Small intestine (tissue), 7 donors: ENCODE results near the gene CDADC1. TPM values are rescaled to one million over a fixed set of nuclear protein-coding genes. Genes with fewer than 3 reads are reported as not detected.

ENCODE experiments used
- DNase-seq, 2 donors: peaks; one replicate each; pipeline versions ENCODE4 v3.0.0 to v3.0.0-alpha.2; 2013
- FAIRE-seq: peaks from 2 replicates; lab custom pipeline; 2012; peaks lifted over from hg19 to GRCh38; lab: Jason Lieb, UNC
- H3K27ac ChIP-seq, 3 donors: one replicate each; pipeline ENCODE4 v1.5.1; 2013; ENCODE audit warnings: low read length in 2 of 3, mild to moderate bottlenecking in 2 of 3, control low read depth in 1 of 3, inconsistent platforms in 1 of 3, low read depth in 1 of 3, moderate library complexity in 1 of 3
- H3K27me3 ChIP-seq, 3 donors: one replicate each; pipeline ENCODE4 v1.6.1; 2013; ENCODE audit warnings: low read length in 3 of 3, inconsistent platforms in 1 of 3; ENCODE audit not compliant: control insufficient read depth in 3 of 3, insufficient read depth in 3 of 3
- H3K36me3 ChIP-seq, 3 donors: one replicate each; pipeline ENCODE4 v1.6.1; 2013; ENCODE audit warnings: low read length in 3 of 3, inconsistent platforms in 1 of 3, low read depth in 1 of 3, mild to moderate bottlenecking in 1 of 3, moderate library complexity in 1 of 3; ENCODE audit not compliant: control insufficient read depth in 3 of 3, insufficient read depth in 2 of 3
- H3K4me1 ChIP-seq, 3 donors: one replicate each; pipeline ENCODE4 v1.6.1; 2013; ENCODE audit warnings: low read length in 2 of 3, inconsistent platforms in 1 of 3, low read depth in 1 of 3, mild to moderate bottlenecking in 1 of 3, moderate library complexity in 1 of 3; ENCODE audit not compliant: control insufficient read depth in 3 of 3, insufficient read depth in 2 of 3
- H3K4me3 ChIP-seq, 3 donors: one replicate each; pipeline ENCODE4 v1.5.1; 2013; ENCODE audit warnings: low read length in 3 of 3, control low read depth in 1 of 3, inconsistent platforms in 1 of 3, low read depth in 1 of 3, mild to moderate bottlenecking in 1 of 3, moderate library complexity in 1 of 3
- H3K9me3 ChIP-seq, 2 donors: one replicate each; pipeline ENCODE4 v1.6.1; 2013; ENCODE audit warnings: low read depth in 1 of 2, low read length in 1 of 2; ENCODE audit not compliant: control insufficient read depth in 2 of 2, insufficient read depth in 1 of 2
- WGBS, 3 donors: extraction: QIAGEN DNeasy Blood & Tissue Kit; methylation state at CpG; one replicate each; pipeline ENCODE4 v1.1.7; 2013; 5-methylcytosine and 5-hydroxymethylcytosine counted together
- polyA plus RNA-seq, 4 donors: library from polyadenylated mRNA; stranded (reverse) in 3 of 4; unstranded in 1 of 4; fragments of 200-250 nt in 3 of 4; fragments of 120-200 nt in 1 of 4; gene quantifications; one replicate each; pipeline versions ENCODE4 v1.2.1 to v1.2.3, GENCODE V29; 2013
- donor health status: healthy with polysubstance abuse.
- donor health status: control.
- donor health status: control.
- donor health status: Bipolar disorder and iron deficiency.
- donor health status: healthy.

The CDADC1 gene
- polyA plus RNA-seq, 4 donors: 3.2 to 8.8 (median 3.8) TPM

DNA sequence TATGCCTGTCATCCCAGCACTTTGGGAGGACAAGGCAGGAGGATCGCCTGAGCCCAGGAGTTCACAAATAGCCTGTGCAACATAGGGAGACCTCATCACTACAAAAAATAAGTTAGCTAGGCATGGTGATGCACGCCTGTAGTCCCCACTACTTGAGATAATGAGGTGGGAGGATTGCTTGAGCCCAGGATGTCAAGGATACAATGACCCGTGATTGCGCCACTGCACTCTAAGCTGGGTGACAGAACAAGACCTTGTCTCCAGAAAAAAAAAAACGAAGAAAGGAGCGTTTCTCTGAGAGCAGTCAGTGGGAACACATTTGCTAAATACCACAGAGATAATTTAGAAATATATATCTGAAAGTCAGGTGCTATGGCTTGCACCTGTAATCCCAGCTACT is 11.9 kb downstream of the CDADC1 start:
- H3K4me1 ChIP-seq: peaks cover 0 to 4% (median 0%) of the 10 kb centered on the region in 3 donors
- H3K27ac ChIP-seq: no peak overlapping the region
- no peak overlapping the region for H3K4me3 ChIP-seq
- no peaks in the 10 kb centered on the region for H3K9me3 ChIP-seq
- DNase-seq (no peak), FAIRE-seq (no peak)
- peaks cover 6 to 23% (median 14%) of the 10 kb centered on the region in 3 donors for H3K36me3 ChIP-seq
- no peaks in the 10 kb centered on the region for H3K27me3 ChIP-seq
- WGBS, 3 donors: 94 to 96% (median 95%) methylated on average over 6 of the region's 6 CpGs

DNA sequence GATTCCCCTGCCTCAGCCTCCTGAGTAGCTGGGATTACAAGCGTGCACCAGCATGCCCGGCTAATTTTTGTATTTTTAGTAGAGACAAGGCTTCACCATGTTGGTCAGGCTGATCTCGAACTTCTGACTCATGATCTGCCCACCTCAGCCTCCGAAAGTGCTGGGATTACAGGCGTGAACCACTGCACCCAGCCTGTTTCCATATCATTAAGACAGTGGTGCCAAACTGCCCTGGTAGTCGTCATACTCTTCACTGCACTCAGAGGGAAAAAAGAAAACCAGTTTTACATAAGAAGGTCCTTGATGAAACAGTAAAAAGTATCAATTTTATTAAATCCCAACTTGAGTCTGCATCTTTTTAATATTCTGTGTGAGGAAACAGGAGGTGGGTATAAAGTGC is 14.9 kb downstream of the CDADC1 start:
- Histone ChIP-seq H3K4me3 (no peak overlapping the region), H3K27ac (no peak overlapping the region), H3K9me3 (no peaks in the 10 kb centered on the region), H3K27me3 (no peaks in the 10 kb centered on the region), H3K4me1 (no peaks in the 10 kb centered on the region), H3K36me3 (peaks cover 2 to 16% (median 12%) of the 10 kb centered on the region in 3 donors)
- DNase-seq (no peak), FAIRE-seq (no peak)
- 89 to 93% (median 90%) methylated on average over 6 of the region's 6 CpGs for WGBS, 3 donors

DNA sequence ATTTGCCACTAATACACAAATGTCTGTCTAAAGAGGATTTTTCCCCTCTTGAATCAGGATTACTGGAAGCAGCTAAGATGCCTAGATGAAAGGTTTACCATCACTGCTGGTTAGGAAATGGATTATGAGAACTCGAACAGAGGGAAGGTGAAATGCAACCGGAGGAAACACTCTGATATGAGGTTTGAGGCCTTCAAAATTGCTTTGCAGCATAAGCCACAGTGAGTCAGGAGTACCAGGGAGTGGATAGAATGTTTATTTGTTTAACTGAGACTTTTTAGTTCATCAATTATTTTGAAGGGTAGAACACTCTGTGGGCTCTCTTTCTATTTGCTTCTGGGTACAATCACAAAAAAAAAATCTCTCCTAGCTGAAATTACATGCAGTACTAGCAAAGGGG is 18.1 kb downstream of the CDADC1 start:
- FAIRE-seq: no peak
- WGBS, 3 donors: 82 to 88% (median 84%) methylated on average over 2 of the region's 2 CpGs

GRCh38 chr13:49271264-49271663 is 23.5 kb downstream of the CDADC1 start:
- Histone ChIP-seq H3K4me3 (no peak overlapping the region), H3K27me3 (no peaks in the 10 kb centered on the region), H3K9me3 (no peaks in the 10 kb centered on the region), H3K4me1 (no peaks in the 10 kb centered on the region), H3K36me3 (peaks cover 2 to 6% (median 3%) of the 10 kb centered on the region in 3 donors), H3K27ac (no peak overlapping the region)
- DNase-seq (no peak), FAIRE-seq (no peak)
- WGBS, 3 donors: 33 to 42% (median 38%) methylated on average over 1 of the region's 1 CpG

More for the DNA sequence above, 18.1 kb downstream of the CDADC1 start:
- H3K4me3 ChIP-seq: no peak overlapping the region
- DNase-seq: no peak
- no peaks in the 10 kb centered on the region for H3K27me3 ChIP-seq
- no peaks in the 10 kb centered on the region for H3K4me1 ChIP-seq
- H3K36me3 ChIP-seq: peaks cover 0 to 12% (median 7%) of the 10 kb centered on the region in 3 donors
- no peaks in the 10 kb centered on the region for H3K9me3 ChIP-seq
- H3K27ac ChIP-seq: no peak overlapping the region

DNA sequence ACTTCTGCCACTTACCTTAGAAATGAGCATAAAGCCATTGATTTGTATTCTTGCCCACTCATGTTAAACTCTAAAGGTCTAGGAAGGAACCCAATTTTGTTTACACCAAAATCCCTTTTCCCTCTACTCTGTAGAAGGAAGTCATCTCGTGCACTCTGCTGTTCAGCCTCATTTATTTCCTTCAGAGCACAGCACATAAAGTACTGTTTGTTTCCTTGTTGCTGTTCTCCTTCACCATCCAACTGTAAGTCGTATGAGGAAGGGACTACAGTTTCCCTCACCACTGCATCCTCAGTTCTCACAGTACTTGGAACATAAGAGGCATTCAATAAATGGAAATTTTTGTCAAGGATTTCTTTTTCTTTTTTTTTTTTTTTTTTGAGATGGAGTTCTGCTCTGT is 24.6 kb downstream of the CDADC1 start:
- DNase-seq: no peak
- FAIRE-seq: no peak
- 41 to 53% (median 43%) methylated on average over 2 of the region's 2 CpGs for WGBS, 3 donors

DNA sequence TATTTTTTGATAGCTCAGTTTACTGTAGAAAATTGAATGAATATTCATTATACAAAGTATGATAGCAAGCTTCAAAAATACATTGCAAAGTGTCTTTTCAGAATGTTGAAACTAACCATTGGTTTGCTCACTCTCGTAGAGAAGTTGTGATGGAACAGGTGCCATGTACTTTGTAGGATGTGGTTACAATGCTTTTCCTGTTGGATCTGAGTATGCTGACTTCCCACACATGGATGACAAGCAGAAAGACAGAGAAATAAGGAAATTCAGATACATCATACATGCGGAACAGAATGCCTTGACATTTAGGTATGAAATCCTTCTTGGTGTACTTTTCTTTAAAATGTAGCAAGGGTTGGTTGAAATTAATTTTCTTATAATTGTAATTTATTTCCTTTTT is 30.5 kb downstream of the CDADC1 start:
- 84 to 98% (median 93%) methylated on average over 2 of the region's 2 CpGs for WGBS, 3 donors
- H3K36me3 ChIP-seq: peaks cover 2 to 9% (median 2%) of the 10 kb centered on the region in 3 donors
- H3K9me3 ChIP-seq: no peaks in the 10 kb centered on the region
- DNase-seq: no peak
- no peak overlapping the region for H3K27ac ChIP-seq
- no peak for FAIRE-seq
- no peaks in the 10 kb centered on the region for H3K27me3 ChIP-seq
- no peak overlapping the region for H3K4me3 ChIP-seq
- H3K4me1 ChIP-seq: no peaks in the 10 kb centered on the region

More for the DNA sequence above, 24.6 kb downstream of the CDADC1 start:
- no peaks in the 10 kb centered on the region for H3K27me3 ChIP-seq
- H3K4me1 ChIP-seq: no peaks in the 10 kb centered on the region
- H3K36me3 ChIP-seq: peaks cover 2 to 6% (median 3%) of the 10 kb centered on the region in 3 donors
- no peak overlapping the region for H3K27ac ChIP-seq
- no peaks in the 10 kb centered on the region for H3K9me3 ChIP-seq
- no peak overlapping the region for H3K4me3 ChIP-seq

GRCh38 chr13:49279112-49279511 is 31.4 kb downstream of the CDADC1 start:
- FAIRE-seq (no peak), DNase-seq (no peak)
- WGBS, 3 donors: 79 to 88% (median 87%) methylated on average over 5 of the region's 5 CpGs
- no peaks in the 10 kb centered on the region for H3K9me3 ChIP-seq
- no peaks in the 10 kb centered on the region for H3K27me3 ChIP-seq
- H3K4me3 ChIP-seq: no peak overlapping the region
- peaks cover 2 to 9% (median 2%) of the 10 kb centered on the region in 3 donors for H3K36me3 ChIP-seq
- no peak overlapping the region for H3K27ac ChIP-seq
- H3K4me1 ChIP-seq: no peaks in the 10 kb centered on the region

GRCh38 chr13:49279885-49280284 is 32.2 kb downstream of the CDADC1 start:
- no peaks in the 10 kb centered on the region for H3K4me1 ChIP-seq
- no peak for FAIRE-seq
- no peak for DNase-seq

DNA sequence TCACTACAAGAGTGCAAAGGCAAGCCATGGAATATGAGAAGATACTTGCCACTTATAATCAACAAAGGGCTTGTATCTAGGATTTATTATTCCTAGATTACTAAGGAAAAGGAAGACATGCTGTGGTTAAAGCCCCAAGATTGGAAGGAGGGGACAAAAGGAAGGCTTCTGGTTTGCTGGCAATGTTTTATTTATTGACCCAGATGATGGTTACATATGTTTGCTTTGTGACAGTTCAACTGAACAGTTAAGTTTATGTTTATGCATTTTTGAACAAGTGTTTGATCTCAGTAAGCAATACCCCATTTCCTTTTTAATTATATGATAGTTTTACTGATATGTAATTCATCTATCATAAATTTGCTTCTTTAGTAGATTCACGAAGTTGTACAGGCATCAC is 40.3 kb downstream of the CDADC1 start:
- Histone ChIP-seq H3K27me3 (no peaks in the 10 kb centered on the region), H3K9me3 (no peaks in the 10 kb centered on the region), H3K4me1 (no peaks in the 10 kb centered on the region), H3K36me3 (peaks cover 0 to 8% (median 3%) of the 10 kb centered on the region in 3 donors), H3K4me3 (no peak overlapping the region), H3K27ac (no peak overlapping the region)
- DNase-seq (no peak), FAIRE-seq (no peak)
- 83 to 97% (median 94%) methylated on average over 1 of the region's 1 CpG for WGBS, 3 donors

More at GRCh38 chr13:49279885-49280284, 32.2 kb downstream of the CDADC1 start:
- Histone ChIP-seq H3K9me3 (no peaks in the 10 kb centered on the region), H3K27me3 (no peaks in the 10 kb centered on the region), H3K27ac (no peak overlapping the region), H3K4me3 (no peak overlapping the region), H3K36me3 (peaks cover 2 to 9% (median 2%) of the 10 kb centered on the region in 3 donors)
